Myometrial cell (primary cell): ENCODE measurements around the gene TRMT11. TPM values are rescaled to one million over a fixed set of nuclear protein-coding genes. Genes with fewer than 3 reads are reported as not detected.

Experiments used
- total RNA-seq: library from RNA; depleted of rRNA; stranded (reverse); fragments of >200 nt; gene quantifications from 2 replicates; pipeline ENCODE4 v1.2.3, GENCODE V29; 2015

TRMT11 gene
- 19.1 and 22.5 TPM in 2 replicates for total RNA-seq

GRCh38 chr6:125986301-125987025, at the start of gene TRMT11:
Gene TRMT11 (plus strand): TSS chr6:125986540. CDS start chr6:125986551, 11 bp downstream.

GRCh38 chr6:125956506-125957390, 29.6 kb upstream of the TRMT11 start, which contains the start of gene HINT3:
Gene HINT3 (plus strand): TSS chr6:125956770. CDS start chr6:125956978, 208 bp downstream.

Other genes starting within 250 kb of the TRMT11 start
- not detected in 2 replicates for gene HEY2, start 236.9 kb upstream of the TRMT11 start, total RNA-seq
- gene NCOA7, start 195.6 kb upstream of the TRMT11 start, total RNA-seq, result 7.8 and 10.3 TPM in 2 replicates
- 11.5 and 13.5 TPM in 2 replicates for gene HINT3, start 29.8 kb upstream of the TRMT11 start, total RNA-seq